Fibroblast of skin of right quadriceps (primary cell): ENCODE data around the gene SAMD14.
A peak's percentile ranks its signal among the peaks of the same experiment; 100 is the strongest.

Experiments used
- DNase-seq: peaks from one replicate; pipeline ENCODE4 v3.0.0-alpha.2; 2013

SAMD14 gene

GRCh38 chr17:50111673-50112655 is 18.0 kb downstream of the SAMD14 start:
- DNase-seq: no peak

GRCh38 chr17:50110591-50111349 is 19.2 kb downstream of the SAMD14 start:
- no peak for DNase-seq

- DNase-seq: no peak
Observed at GRCh38 chr17:50109785-50110184, 20.2 kb downstream of the SAMD14 start.

- DNase-seq: no peak
Observed at GRCh38 chr17:50109207-50109606, 20.8 kb downstream of the SAMD14 start.

- DNase-seq: no peak
Observed at GRCh38 chr17:50108556-50108955, 21.4 kb downstream of the SAMD14 start.

GRCh38 chr17:50107790-50108414 is 22.1 kb downstream of the SAMD14 start:
- peak; percentile 44 for DNase-seq

- DNase-seq: no peak
Observed at GRCh38 chr17:50106393-50107131, 23.4 kb downstream of the SAMD14 start.

- DNase-seq: no peak
Observed at GRCh38 chr17:50105811-50106210, 24.1 kb downstream of the SAMD14 start.

- no peak for DNase-seq
Observed at GRCh38 chr17:50103941-50104340, 26.0 kb downstream of the SAMD14 start.

- no peak for DNase-seq
Observed at GRCh38 chr17:50103252-50103651, 26.7 kb downstream of the SAMD14 start.

GRCh38 chr17:50102164-50102991 is 27.6 kb downstream of the SAMD14 start:
- no peak for DNase-seq

- DNase-seq: peak; percentile 73
Observed at GRCh38 chr17:50101346-50102163, 28.4 kb downstream of the SAMD14 start.

GRCh38 chr17:50100921-50101345 is 29.0 kb downstream of the SAMD14 start:
- peak; percentile 46 for DNase-seq

GRCh38 chr17:50100480-50100883 is 29.5 kb downstream of the SAMD14 start:
- DNase-seq: no peak

GRCh38 chr17:50099003-50099402 is 31.0 kb downstream of the SAMD14 start:
- DNase-seq: no peak

- DNase-seq: no peak
Observed at GRCh38 chr17:50098583-50098982, 31.4 kb downstream of the SAMD14 start.

- DNase-seq: no peak
Observed at GRCh38 chr17:50097926-50098325, 32.0 kb downstream of the SAMD14 start.

GRCh38 chr17:50097455-50097854 is 32.5 kb downstream of the SAMD14 start:
- no peak for DNase-seq

- DNase-seq: no peak
Observed at GRCh38 chr17:50096758-50097157, 33.2 kb downstream of the SAMD14 start.

GRCh38 chr17:50096092-50096491 is 33.9 kb downstream of the SAMD14 start:
- no peak for DNase-seq

GRCh38 chr17:50095626-50096037 is 34.3 kb downstream of the SAMD14 start:
- DNase-seq: no peak
